Esophagus squamous epithelium (tissue), 4 donors: ENCODE data around the gene FAM107B.

ENCODE experiments used
- POLR2A ChIP-seq, 4 donors: fragments of 450-650 bp; IDR thresholded peaks; one replicate each; pipeline ENCODE4 v1.6.1; 2017; ENCODE audit warnings: antibody characterized with exemption in 4 of 4, mild to moderate bottlenecking in 4 of 4, moderate library complexity in 3 of 4
- TF ChIP-seq, protein P1 (sequence below), 6 experiments: fragments of 450-650 bp in 4 of 6; fragments of 200-600 bp in 2 of 6; sonication (generic) in 2 of 6; IDR thresholded peaks; one replicate each; pipeline ENCODE4 v1.5.1; 2016 to 2019; ENCODE audit warnings: antibody characterized with exemption in 6 of 6, mild to moderate bottlenecking in 4 of 6, moderate library complexity in 4 of 6

DNA sequence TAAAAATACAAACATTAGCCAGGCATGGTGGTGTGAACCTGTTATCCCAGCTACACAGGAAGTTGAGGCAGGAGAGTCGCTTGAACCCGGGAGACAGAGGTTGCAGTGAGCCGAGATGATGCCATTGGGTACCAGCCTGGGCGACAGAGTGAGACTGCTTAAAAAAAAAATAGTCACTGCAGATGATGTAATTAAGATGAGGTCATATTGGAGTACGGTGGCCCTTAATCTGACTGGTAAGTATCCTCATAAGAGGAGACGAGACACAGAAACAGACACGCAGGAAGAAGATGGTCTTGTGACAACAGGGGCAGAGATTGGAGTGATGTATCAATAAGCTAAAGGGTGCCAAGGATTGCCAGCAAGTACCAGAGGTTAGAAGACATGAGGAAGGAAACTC lies 156.0 kb downstream of the FAM107B start:
- TF ChIP-seq, protein P1, sequence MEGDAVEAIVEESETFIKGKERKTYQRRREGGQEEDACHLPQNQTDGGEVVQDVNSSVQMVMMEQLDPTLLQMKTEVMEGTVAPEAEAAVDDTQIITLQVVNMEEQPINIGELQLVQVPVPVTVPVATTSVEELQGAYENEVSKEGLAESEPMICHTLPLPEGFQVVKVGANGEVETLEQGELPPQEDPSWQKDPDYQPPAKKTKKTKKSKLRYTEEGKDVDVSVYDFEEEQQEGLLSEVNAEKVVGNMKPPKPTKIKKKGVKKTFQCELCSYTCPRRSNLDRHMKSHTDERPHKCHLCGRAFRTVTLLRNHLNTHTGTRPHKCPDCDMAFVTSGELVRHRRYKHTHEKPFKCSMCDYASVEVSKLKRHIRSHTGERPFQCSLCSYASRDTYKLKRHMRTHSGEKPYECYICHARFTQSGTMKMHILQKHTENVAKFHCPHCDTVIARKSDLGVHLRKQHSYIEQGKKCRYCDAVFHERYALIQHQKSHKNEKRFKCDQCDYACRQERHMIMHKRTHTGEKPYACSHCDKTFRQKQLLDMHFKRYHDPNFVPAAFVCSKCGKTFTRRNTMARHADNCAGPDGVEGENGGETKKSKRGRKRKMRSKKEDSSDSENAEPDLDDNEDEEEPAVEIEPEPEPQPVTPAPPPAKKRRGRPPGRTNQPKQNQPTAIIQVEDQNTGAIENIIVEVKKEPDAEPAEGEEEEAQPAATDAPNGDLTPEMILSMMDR (IDR thresholded peaks at IDR 0.05), result no peak
- TF ChIP-seq POLR2A (IDR thresholded peaks at IDR 0.05), result no peak
